ENCODE measurements around the gene EPHA10. TPM values are rescaled to one million over a fixed set of nuclear protein-coding genes. Genes with fewer than 3 reads are reported as not detected.
"Not testable (repeated sequence)": the region's sequence is repeated elsewhere in the genome, so short reads cannot be mapped to it uniquely, and the experiment has no call there.

EPHA10 gene
- polyA plus RNA-seq, 1 donor = not detected

GRCh38 chr1:37714226-37714625 lies 50.7 kb downstream of the EPHA10 start:
- no peak for DNase-seq

GRCh38 chr1:37708471-37708870 lies 56.4 kb downstream of the EPHA10 start:
- no peak for DNase-seq

- no peak for DNase-seq
Observed at GRCh38 chr1:37705399-37705798, 59.5 kb downstream of the EPHA10 start.

GRCh38 chr1:37704966-37705365 lies 60.0 kb downstream of the EPHA10 start:
- no peak for DNase-seq

- no peak for DNase-seq
Observed at GRCh38 chr1:37703061-37703460, 61.9 kb downstream of the EPHA10 start.

GRCh38 chr1:37701051-37701450 lies 63.9 kb downstream of the EPHA10 start:
- DNase-seq = no peak

- no peak for DNase-seq
Observed at GRCh38 chr1:37699147-37699546, 65.8 kb downstream of the EPHA10 start.

- DNase-seq = no peak
Observed at GRCh38 chr1:37697737-37698136, 67.2 kb downstream of the EPHA10 start.

GRCh38 chr1:37697090-37697489 lies 67.8 kb downstream of the EPHA10 start:
- no peak for DNase-seq

GRCh38 chr1:37692834-37693175 lies 72.1 kb downstream of the EPHA10 start:
- DNase-seq = no peak

GRCh38 chr1:37692078-37692833 lies 72.7 kb downstream of the EPHA10 start, which contains the start of gene CDCA8:
TSS of gene CDCA8 (plus strand) at chr1:37692516. CDS start at chr1:37692691, 175 bp downstream.
- DNase-seq = peak; percentile 99

GRCh38 chr1:37691497-37692077 lies 73.3 kb downstream of the EPHA10 start:
- DNase-seq = peak; percentile 32

- DNase-seq = no peak
Observed at GRCh38 chr1:37688926-37689325, 76.0 kb downstream of the EPHA10 start.

GRCh38 chr1:37687764-37688163 lies 77.2 kb downstream of the EPHA10 start:
- not testable (repeated sequence) for DNase-seq

GRCh38 chr1:37685722-37686121 lies 79.2 kb downstream of the EPHA10 start:
- no peak for DNase-seq

GRCh38 chr1:37684182-37684581 lies 80.7 kb downstream of the EPHA10 start:
- DNase-seq = not testable (repeated sequence)

- DNase-seq = peak; percentile 63
Observed at GRCh38 chr1:37682334-37682987, 82.5 kb downstream of the EPHA10 start.

GRCh38 chr1:37680933-37681332 lies 84.0 kb downstream of the EPHA10 start:
- DNase-seq = no peak

- DNase-seq = no peak
Observed at GRCh38 chr1:37677808-37678207, 87.1 kb downstream of the EPHA10 start.

- no peak for DNase-seq
Observed at GRCh38 chr1:37677143-37677439, 87.8 kb downstream of the EPHA10 start.

GRCh38 chr1:37676281-37677142 lies 88.4 kb downstream of the EPHA10 start:
- DNase-seq = peak; percentile 59

GRCh38 chr1:37673920-37674319 lies 91.0 kb downstream of the EPHA10 start:
- DNase-seq = no peak

All from hindlimb muscle (tissue), 1 donor.